Measurements from ENCODE around the gene RBM18. TPM values are rescaled to one million over a fixed set of nuclear protein-coding genes. Genes with fewer than 3 reads are reported as not detected.

RBM18 gene
- total RNA-seq, 4 donors from 2014 or later = 8.8 to 12.2 (median 10.3) TPM

- ATAC-seq (ENCODE audit: low FRiP score) (no peak), DNase-seq (ENCODE audit: low spot score) (no peak)
- no peak for TF ChIP-seq CTCF (IDR thresholded peaks at IDR 0.05)
Observed at GRCh38 chr9:122246666-122247065, 18.0 kb downstream of the RBM18 start.

- no peak for ATAC-seq (ENCODE audit: low FRiP score)
- DNase-seq (ENCODE audit: low spot score) = no peak
- no peak for TF ChIP-seq CTCF (IDR thresholded peaks at IDR 0.05)
Observed at GRCh38 chr9:122244349-122244748, 20.3 kb downstream of the RBM18 start.

GRCh38 chr9:122239722-122240121 lies 24.9 kb downstream of the RBM18 start:
- DNase-seq (ENCODE audit: low spot score) (no peak), ATAC-seq (ENCODE audit: low FRiP score) (no peak)
- no peak for TF ChIP-seq CTCF (IDR thresholded peaks at IDR 0.05)

- no peak for DNase-seq (ENCODE audit: low spot score)
- no peak for ATAC-seq (ENCODE audit: low FRiP score)
- TF ChIP-seq CTCF (IDR thresholded peaks at IDR 0.05) = no peak
Observed at GRCh38 chr9:122236681-122237080, 28.0 kb downstream of the RBM18 start.

- no peak for TF ChIP-seq CTCF (IDR thresholded peaks at IDR 0.05)
- DNase-seq (ENCODE audit: low spot score) = no peak
- ATAC-seq (ENCODE audit: low FRiP score) = no peak
Observed at GRCh38 chr9:122234022-122234748, 30.5 kb downstream of the RBM18 start.

- DNase-seq (ENCODE audit: low spot score) (no peak), ATAC-seq (ENCODE audit: low FRiP score) (no peak)
- TF ChIP-seq CTCF (IDR thresholded peaks at IDR 0.05) = no peak
Observed at GRCh38 chr9:122232796-122233306, 31.8 kb downstream of the RBM18 start.

GRCh38 chr9:122229485-122229837 lies 35.2 kb downstream of the RBM18 start:
- ATAC-seq (ENCODE audit: low FRiP score) (no peak), DNase-seq (ENCODE audit: low spot score) (no peak)
- TF ChIP-seq CTCF (IDR thresholded peaks at IDR 0.05) = no peak

Measured in omental fat pad (tissue), 4 donors.